GM21825 (cell line): Measurements from ENCODE around the gene PIAS1.

Experiments used
- ATAC-seq: cut with Tn5 transposase; IDR thresholded peaks from one replicate; pipeline ENCODE4 v1.9.1; 2021; ENCODE audit warnings: mild to moderate bottlenecking, moderate library complexity; ENCODE audit not compliant: unreplicated experiment

Gene PIAS1

GRCh38 chr15:68062214-68062613 lies 8.1 kb downstream of the PIAS1 start:
- no peak for ATAC-seq

DNA sequence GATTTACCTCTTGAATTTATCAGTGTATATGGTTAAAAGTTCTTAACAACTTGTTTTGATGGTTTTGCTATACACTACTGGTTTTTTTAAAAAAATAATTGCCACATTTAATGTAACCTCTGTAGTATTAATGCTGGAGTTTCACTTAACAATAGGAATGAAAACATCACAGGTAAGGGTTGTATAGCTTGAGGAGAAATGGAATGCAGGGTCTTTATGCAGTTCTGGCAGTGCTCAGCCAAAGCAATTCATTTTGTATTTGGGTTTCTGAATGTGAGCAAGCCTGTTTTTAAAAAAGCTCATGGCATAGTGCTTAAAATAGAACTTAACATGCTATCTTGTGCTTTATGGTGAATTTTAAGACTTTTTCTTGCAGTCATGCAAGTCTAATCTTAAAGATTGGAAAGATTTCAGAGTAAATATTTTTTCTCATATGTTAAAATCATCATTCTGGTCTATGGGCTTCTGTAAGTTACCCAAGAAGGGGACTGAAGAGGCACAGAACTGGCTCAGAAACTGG lies 8.9 kb downstream of the PIAS1 start:
- no peak for ATAC-seq

GRCh38 chr15:68063606-68064005 lies 9.5 kb downstream of the PIAS1 start:
- no peak for ATAC-seq

- no peak for ATAC-seq
These were observed 19.6 kb downstream of the PIAS1 start for GRCh38 chr15:68073576-68074288.

- ATAC-seq, result no peak
These were observed 21.8 kb downstream of the PIAS1 start for GRCh38 chr15:68075764-68076385.

- ATAC-seq, result no peak
These were observed 24.2 kb downstream of the PIAS1 start for GRCh38 chr15:68078365-68078764.

- ATAC-seq, result no peak
These were observed 26.2 kb downstream of the PIAS1 start for GRCh38 chr15:68080334-68080733.

DNA sequence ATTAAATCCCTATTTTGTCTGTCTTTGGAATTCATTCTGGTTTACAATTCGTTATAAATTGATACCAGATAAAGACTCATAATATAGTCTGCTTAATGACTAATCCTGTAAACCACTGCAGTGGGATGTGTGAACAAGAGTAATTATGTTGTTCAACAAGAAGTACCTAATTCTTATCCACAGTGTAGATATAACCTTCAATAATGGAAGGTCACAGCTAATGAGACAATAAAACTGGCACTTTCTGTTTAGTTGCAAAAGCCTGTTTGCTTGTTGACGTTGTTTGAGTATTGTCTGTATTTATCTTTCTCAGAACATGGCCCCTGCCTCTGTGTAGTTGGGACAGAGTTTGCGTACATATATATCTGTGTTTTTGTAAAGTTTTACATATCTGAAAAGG lies 26.7 kb downstream of the PIAS1 start:
- no peak for ATAC-seq

GRCh38 chr15:68081869-68082505 lies 27.9 kb downstream of the PIAS1 start:
- ATAC-seq, result no peak

GRCh38 chr15:68082735-68083134 lies 28.6 kb downstream of the PIAS1 start:
- no peak for ATAC-seq

GRCh38 chr15:68083463-68083862 lies 29.3 kb downstream of the PIAS1 start:
- ATAC-seq, result no peak

DNA sequence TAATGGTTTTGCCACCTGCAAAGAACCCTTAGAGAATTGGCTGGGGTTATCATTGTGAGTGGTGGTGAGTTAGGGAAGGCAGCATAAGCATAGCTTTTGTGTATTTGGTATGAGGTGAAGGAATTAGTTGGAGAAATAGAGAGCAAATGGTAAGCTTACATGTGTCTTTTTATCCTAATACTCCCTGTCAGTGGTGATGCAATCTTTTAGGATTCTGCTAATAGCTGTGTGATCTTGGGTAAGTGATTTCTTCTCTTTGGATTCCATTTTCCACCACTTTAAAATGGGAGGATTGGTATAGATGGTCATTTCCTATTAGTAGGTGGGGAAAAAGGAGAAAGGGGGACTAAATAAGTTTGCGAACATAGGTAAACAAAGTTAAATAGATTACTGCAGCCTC lies 30.9 kb downstream of the PIAS1 start:
- no peak for ATAC-seq

DNA sequence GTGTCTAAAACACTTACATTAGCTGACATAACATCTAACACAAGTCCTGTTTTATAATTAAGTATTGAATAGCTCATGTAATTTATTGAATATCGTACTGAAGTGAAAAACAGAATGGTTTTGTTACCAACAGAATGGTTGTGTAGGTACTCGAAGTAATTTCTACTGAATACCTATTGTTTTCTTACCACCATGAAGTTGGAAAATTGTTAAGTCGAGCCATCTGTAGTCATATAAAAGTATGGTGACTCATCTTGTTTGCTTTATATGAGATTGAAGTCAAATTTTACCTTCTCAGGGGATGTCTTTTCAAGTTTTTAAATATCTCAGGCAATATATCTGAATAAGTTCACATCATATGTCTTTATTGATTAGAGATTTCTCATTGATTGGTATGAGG lies 37.6 kb downstream of the PIAS1 start:
- no peak for ATAC-seq

GRCh38 chr15:68096099-68096498 lies 42.0 kb downstream of the PIAS1 start:
- no peak for ATAC-seq

DNA sequence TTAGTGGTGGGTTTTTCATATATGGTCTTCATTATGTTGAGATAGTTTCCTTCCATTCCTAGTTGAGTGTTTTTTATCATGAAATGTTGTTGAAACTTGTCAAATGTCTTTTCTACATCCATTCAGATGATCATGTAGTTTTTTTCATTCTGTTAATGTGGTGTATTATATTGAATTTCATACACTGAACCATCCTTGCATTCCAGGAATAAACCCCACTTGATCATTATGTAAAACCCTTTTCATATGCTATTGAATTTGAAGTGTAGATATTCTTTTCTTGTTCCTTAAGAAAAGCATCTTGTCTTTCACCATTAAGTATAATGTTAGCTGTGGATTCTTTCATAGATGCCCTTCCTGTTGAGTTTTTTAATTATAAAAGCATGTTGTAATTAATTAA lies 42.9 kb downstream of the PIAS1 start:
- no peak for ATAC-seq

GRCh38 chr15:68098465-68098864 lies 44.4 kb downstream of the PIAS1 start:
- no peak for ATAC-seq

DNA sequence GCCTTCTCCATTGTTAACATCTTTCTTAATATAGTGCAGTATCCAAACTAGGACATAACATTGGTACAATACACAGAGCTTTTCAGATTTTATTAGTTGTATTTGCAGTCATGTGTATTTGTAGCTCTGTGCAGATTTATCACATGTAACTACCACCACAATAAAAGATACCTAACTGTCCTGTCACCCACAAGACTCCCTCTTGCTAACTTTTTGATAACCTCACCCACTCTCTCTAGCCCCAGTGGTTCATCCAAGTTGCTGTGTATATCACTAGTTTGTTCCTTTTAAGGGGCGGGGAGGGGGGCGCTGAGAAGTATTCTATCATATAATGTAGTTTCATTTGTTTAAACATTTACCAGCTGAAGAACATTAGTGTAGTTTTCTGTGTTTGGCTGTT lies 46.1 kb downstream of the PIAS1 start:
- ATAC-seq, result no peak

- no peak for ATAC-seq
These were observed 49.5 kb downstream of the PIAS1 start for GRCh38 chr15:68103603-68104002.

DNA sequence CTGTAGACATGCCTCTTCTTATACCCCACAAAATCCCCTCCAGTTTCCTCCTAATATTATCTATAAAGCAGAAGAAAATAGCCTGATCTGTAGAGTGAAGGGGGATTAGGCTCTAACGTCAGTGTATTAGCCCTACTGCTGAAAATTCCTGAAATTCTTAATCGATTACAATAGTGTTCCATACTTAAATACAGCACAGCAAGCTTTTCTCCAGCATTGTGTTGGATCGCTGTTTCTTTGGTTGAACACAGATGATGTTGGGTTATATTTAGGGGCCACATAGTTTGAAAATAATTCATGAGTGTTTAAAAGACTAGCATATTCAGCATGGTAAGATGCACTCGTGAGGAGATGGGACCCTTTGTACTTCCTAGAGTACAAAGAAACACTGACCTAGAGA lies 52.5 kb downstream of the PIAS1 start:
- ATAC-seq, result no peak

GRCh38 chr15:68107142-68107541 lies 53.0 kb downstream of the PIAS1 start:
- no peak for ATAC-seq

- ATAC-seq, result no peak
These were observed 58.6 kb downstream of the PIAS1 start for GRCh38 chr15:68112706-68113105.

GRCh38 chr15:68113273-68113672 lies 59.2 kb downstream of the PIAS1 start:
- ATAC-seq, result no peak
